Coronary artery (tissue), 2 donors: ENCODE results near the gene ATOSA.

Source experiments
- DNase-seq: peaks from one replicate; pipeline ENCODE4 v3.0.0-alpha.2; 2017; ENCODE audit warnings: low spot score
- H3K27ac ChIP-seq, 2 donors: fragments of 200-600 bp; sonication (generic); one replicate each; pipeline ENCODE4 v1.5.1; 2016 to 2019
- H3K4me3 ChIP-seq: fragments of 200-600 bp; sonication (generic); 2 replicates; pipeline ENCODE4 v1.5.1; 2016; ENCODE audit warnings: mild to moderate bottlenecking, moderate library complexity
- CTCF ChIP-seq: fragments of 200-600 bp; sonication (generic); IDR thresholded peaks from one replicate; pipeline ENCODE4 v1.5.1; 2019; ENCODE audit warnings: antibody characterized with exemption

Gene ATOSA

DNA sequence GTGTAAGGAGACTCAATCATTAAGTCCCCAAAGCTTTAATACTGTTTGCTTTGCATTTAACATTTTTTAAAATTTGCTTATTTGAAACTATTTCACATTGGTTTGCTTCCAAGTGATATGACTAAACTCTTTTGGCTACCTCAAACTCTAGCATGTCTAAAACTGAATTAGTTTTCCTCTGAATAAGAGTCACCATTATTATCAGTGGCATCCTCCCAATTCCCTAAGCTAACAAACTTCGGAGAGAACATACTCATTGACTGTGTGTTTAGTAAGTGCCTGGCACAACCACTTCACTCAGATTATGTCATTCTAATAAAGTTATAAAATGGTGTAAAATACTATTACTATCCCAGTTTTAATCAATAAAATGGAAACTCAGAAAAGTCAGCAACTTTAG, 21.9 kb downstream of the ATOSA start:
- DNase-seq, result no peak
- TF ChIP-seq CTCF, result no peak
- peak overlapping the region in 1 of 2 donors; percentile 50 for H3K27ac ChIP-seq
- peak overlapping the region; percentile 12 for H3K4me3 ChIP-seq

DNA sequence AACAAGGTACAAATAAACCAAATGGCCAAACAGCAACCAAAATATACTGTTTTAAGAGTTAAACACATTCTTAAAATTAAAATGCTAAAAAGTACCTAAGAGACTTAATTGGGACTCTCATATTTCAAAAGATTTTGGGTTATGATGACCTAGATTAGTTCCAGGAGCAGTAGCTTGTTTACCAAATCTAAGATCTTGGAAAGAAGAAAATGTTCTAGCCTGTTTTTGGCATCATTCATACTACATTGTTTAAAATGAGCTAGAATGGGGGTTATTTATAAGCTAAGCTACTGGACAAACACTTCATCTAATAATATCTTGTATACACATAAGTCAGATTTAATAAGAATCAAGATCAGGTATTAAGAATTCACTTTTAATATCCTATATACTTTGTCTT, 22.8 kb downstream of the ATOSA start:
- DNase-seq, result no peak
- TF ChIP-seq CTCF, result no peak
- H3K27ac ChIP-seq, result peak overlapping the region in 1 of 2 donors; percentile 9
- no peak overlapping the region for H3K4me3 ChIP-seq

GRCh38 chr15:52653431-52653964, 25.7 kb downstream of the ATOSA start:
- H3K27ac ChIP-seq, result peak overlapping the region in 1 of 2 donors; percentile 72
- H3K4me3 ChIP-seq, result no peak overlapping the region
- TF ChIP-seq CTCF, result no peak
- no peak for DNase-seq

DNA sequence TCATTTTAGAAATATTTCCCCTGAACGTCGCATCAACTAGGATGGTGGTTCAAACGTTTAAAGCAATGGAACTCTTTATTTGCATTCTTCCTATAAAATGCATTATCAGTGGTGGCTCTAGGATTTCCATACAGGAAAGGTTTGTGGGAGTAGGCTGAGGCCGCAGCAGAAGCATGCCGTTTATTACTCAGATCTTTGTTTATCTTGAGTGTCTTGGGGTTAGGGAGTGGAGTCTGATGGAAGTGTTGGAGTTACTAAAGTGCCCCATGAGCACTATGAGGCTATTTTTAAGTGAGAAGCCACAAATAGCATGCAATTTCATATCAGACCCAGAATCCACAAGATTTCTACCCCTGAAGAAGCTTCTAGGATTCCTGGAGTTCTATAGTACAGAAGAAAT, 26.2 kb downstream of the ATOSA start:
- no peak for TF ChIP-seq CTCF
- peak overlapping the region in 1 of 2 donors; percentile 72 for H3K27ac ChIP-seq
- H3K4me3 ChIP-seq, result no peak overlapping the region
- no peak for DNase-seq

GRCh38 chr15:52652286-52652685, 26.9 kb downstream of the ATOSA start:
- no peak for TF ChIP-seq CTCF
- DNase-seq, result no peak
- H3K4me3 ChIP-seq, result peak overlapping the region; percentile 45
- H3K27ac ChIP-seq, result peak overlapping the region; percentile 4 to 72

DNA sequence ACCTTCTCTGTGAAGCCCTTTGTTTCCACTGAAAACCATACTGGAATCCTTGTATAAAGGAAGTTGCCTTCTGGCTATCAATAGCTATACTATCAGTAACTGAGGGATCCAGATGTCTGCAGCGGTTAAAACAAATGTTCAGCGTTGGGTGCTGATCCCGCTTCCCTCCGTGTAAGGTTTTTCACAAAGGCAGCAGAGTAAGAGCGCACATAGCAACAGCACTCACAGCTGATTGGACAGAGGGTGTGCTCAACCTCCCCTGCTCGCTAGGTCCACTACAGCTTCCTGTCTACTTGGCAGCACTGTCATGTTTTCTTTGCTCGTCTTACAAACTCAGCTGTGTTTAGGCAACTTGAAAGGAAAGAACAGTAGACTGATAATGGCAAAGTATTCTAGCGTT, 27.3 kb downstream of the ATOSA start:
- peak overlapping the region; percentile 4 to 72 for H3K27ac ChIP-seq
- peak; percentile 77 for DNase-seq
- H3K4me3 ChIP-seq, result peak overlapping the region; percentile 45
- TF ChIP-seq CTCF, result no peak

DNA sequence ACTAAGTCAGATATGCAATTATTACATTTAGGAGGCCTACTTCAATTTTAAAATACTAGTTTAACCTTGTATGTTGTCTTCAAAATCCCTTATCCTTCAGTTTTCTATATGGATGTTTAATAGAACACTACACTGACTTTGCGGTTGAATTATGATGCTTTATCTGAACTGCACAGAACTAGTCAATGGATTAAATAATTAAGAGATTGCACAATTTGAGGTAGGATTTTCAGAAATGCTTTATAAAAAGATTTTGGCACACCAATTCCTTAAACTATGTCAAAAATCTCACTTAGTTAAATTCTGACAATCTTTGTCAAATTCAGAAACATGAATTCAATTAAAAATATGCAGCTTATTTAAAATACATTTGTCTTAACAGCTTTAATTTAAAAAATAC, 28.1 kb downstream of the ATOSA start:
- H3K4me3 ChIP-seq, result no peak overlapping the region
- H3K27ac ChIP-seq, result no peak overlapping the region
- no peak for TF ChIP-seq CTCF
- DNase-seq, result no peak
